ENCODE measurements around the gene EIF4E1B.

Gene EIF4E1B

DNA sequence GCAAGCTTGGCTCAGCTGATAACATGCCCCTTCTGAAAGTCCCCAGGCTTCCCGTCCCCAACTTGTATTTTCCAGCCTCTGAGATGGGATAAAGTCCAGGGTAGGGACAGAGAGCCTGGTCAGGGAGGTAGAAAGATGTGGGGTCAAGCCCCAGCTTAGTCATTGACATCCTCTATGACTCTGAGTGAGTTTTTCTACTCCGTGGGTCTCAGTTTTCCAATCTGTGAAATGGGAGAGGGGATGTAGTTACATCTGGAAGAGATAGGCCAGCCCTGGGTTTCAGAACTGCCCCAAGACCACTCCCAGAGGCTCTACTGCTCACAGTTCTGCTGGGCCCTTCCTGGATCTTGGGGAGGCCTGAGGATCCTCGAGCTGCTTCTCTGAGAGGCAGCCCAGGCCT lies 23.6 kb upstream of the EIF4E1B start:
- no peak for DNase-seq

DNA sequence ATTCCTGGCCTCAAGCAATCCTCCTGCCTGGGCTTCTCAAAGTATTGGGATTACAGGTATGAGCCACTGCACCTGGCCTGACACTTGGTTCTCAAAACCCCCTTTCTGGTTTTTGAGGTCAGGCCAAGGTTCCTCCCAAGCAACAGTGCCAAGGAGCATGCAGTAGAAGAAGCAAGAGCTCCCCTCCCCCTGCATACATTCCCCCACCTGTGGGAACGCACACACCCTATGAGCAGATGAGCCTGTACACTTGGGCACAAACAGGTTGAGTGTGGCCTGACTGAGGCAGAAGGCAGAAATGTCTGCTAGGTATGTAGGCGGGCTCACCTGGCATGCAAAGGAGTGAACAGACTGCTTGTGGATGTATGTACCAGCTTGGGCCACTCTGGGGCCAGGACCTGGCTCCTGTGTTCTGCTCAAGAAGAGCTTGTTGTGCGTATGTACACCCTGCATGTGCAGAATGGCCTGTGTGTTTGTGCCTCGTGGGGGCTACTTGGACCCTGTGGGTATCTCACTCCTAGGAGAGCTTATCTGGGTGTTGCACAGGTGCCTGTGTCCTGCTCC lies 22.3 kb upstream of the EIF4E1B start:
- no peak for DNase-seq

DNA sequence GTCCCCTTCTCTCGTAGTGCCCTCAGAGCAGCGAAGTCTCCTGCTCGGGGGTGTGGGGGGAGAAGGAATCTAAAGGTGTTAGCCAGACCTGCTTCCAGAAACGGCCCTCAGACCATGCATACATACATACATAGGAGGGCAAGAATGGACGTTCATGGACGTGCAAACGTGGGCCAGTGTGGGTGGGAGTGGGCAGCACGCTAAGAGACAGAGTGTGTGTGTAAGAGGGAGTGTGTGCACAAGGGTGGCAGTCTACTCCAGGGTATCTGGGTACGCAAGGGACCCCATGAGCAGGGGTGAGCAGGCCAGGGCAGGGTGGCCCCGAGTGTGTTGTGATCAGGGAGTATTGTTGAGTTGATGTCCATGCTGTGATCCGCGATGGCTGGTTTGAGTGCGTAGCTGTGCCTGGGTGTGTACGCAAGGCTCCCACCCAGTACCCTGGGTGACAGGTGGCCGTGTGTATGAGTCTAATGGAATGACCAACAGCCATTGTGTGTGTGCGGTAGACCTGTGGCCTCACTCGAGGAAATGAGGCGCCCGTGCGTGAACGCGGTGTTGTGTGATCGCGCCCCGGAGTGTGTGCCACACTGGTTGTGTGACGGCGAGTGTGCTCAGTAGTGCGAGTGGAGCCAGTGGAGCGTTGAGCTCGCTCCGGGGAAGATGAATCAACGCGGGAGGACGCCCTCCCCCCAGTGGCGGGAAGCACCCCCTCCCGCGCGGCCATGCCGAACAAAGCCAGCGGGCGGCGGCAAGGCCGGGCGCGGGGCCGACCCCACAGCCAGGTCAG lies 21.3 kb upstream of the EIF4E1B start:
- no peak for DNase-seq

DNA sequence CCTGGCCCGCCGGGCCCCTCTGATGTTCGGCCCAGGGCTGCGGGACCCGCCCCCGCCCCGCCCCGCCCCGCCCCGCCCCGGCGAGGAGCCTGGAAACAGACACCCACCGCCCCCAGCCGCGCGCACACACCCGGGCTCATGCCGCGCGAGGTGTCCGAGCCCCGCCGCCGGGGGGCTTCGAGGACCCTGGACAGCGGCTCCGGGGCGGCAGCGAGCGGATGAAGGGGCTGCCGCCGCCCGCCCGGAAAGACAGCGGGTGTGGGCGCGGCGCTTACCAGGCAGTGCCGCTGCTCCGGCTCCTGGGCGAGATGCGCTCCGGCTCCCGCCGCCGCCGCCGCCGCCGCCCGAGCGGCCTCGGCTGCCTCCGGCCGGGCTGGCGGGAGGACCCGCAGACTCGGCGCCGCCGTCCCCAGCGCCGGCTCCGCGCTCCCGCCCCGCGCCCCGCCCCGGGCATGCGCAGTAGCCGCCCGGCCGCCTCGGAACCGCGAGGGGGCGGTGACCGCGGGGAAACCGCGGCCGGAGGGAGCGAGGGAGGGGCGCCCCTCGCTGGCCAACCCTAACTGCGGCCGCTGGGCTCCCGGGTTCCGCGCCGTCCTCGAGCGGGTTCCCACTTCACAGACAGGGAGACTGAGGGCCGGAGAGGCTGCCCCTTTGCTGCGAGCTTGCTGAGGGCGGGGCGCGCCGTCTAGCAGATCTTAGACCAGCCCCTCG lies 20.6 kb upstream of the EIF4E1B start, which contains the start of gene GPRIN1:
GPRIN1 (minus strand) TSS at position 433 of the 711 bp plus-strand sequence. CDS start 10,322 bp downstream, outside the sequence.
- peak; percentile 53 for DNase-seq

DNA sequence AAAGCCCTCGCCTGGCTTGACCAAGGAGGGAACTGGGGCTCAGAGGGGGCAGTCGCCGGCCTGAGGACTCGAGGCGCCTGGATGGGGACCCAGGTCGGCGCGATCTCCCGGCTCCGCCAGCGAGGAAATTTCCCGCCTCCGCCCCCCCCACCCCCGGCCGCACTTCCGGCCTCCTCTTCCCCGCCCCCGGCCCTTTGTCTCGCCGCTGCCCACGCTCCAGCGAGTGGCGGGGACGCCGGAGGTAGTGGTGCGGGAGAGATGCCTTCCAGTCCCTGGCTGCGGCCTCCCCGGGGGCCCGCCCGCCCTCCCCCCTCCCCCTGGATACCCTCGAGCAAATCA lies 20.1 kb upstream of the EIF4E1B start:
- no peak for DNase-seq

DNA sequence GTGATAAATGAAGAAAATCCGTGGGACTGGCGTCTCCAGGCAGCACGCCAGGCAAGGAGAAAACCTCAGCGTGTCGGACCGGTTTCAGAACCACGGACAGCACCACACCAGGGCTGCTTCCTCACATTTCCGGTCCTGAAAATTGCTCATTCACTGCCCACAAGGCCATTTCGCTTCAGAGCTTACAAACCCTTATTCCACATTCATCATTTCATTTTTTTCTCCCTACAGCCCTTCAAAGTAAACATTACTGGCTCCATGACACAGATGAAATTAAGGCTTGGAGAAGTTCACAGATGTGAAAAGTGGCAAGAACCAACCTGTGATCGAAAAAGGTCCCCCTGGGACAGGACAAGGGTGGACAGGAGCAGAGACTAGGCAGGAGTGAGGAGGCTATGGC lies 19.0 kb upstream of the EIF4E1B start:
- DNase-seq = peak; percentile 65

DNA sequence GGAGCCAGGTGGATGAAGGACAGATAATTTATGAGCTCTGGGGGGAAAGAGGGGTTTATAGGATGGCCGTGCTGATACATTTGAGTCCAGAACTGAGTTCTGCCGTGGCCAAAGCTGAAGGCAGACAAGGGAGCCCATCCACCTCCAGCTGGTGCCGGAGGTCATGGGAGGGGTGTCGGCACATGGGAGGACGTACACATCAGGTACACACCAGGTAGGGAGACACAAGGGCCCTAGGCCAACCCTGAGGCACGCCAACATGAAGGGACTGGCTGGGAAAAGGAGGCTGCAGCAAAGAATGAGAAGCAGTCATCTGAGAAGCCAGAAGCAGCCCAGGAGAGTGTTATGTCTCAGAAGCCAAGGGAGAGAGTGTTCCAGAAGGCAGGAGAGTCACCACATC lies 18.5 kb upstream of the EIF4E1B start:
- no peak for DNase-seq

DNA sequence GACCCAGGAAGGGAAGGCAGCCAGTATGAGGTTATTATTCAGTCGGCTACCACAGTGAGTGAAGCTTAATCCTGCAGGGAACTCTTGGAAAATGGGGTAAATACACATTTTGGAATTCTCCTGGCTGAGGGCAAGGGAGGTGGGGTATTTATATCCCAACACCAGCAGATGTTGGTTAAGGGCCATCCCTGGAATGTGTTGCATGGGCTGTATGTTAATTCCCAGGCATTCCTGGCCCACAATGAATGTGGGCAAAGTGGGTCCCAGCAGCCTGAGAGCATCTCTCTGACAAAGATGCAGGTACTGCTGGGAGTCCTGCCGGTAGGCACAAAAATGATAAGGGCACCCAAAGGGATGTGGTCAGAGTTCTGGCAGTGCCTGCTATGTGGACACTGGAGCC lies 17.6 kb upstream of the EIF4E1B start:
- no peak for DNase-seq

DNA sequence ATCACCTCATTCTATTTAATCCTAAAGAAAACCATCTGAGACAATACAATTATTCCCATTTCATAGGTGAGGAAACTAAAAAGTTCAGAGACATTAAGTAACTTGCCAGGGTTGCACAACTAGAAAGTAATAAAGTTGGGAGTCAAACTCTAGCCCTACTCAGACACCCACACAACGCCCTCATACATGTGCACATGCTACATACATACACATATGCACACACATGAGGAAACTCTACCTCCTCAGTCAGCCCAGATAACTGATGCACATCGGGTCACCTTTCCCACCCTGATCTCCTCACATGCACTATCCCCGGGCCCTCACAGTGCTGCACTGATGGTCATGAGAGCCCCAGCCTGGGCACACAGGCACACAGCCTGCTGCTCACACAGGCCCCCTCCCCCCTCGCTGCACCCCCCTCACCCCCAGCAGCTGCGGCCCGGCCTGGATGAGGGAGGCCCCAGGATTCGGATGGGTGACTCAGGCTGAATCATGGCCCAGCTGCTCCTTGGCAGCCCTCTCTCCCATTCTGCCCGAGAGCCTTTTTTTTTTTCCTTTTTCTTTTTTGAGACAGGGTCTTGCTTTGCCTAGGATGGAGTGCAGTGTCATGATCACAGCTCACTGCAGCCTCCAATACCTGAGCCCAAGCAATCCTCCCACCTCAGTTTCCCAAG lies 15.5 kb upstream of the EIF4E1B start:
- DNase-seq = no peak

DNA sequence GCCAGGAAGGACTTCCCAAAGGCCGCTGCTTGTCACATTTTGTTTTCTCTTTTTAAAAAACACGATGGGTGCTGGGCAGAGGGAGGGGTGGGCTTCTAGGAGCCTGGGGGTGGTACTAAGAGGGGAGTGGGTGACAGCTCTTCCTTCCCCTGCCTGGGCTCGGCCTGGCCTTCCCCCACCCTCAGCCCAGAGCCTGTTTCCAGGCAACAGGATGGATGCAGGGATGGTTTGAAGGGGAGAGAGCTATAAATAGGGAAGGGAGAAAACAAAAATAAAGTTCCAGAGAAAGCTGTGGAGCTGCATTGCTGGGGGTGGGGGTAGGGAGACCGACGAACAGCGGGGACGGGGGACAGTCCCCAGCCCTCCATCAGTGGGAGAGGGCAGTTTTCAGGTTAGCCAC lies 14.0 kb upstream of the EIF4E1B start:
- no peak for DNase-seq

DNA sequence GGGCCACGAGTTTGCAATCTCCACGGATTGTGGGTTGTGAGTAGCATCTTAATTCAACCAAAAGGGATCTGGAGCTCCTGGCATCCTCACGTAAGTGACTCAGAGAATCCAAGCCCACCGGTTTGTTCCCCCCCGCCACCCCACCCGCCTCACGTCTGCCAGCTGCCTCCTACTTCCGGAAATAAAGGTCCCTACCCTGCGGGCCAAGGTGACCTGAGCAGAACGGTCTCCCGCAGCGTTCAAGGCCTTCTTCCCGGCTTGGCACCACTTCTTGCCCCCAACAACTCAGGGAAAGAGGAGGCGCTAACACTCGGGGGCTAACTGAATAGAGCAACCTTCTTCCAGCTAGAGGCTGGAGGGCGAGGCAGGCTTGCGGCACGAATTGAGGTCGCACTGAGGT lies 11.7 kb upstream of the EIF4E1B start:
- DNase-seq = no peak

DNA sequence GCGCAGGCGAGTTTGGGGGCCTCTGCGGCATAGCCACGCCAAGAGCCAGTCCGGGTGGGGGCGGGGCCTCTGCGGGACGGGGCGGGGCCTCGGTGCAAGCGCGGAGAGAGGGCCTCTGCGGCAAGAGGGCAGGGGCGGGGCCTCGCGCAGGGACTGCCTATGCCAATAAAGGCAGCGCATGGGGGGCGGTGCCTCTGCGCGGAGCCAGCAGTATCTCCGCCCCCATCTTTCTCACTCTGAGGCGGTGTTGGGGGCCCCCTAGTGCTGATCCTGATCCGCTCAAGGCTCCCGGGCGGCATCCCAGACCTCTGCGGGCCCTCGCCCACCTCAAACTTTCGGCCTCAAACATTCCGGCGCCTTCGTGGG lies 11.3 kb upstream of the EIF4E1B start:
- peak; percentile 56 for DNase-seq

DNA sequence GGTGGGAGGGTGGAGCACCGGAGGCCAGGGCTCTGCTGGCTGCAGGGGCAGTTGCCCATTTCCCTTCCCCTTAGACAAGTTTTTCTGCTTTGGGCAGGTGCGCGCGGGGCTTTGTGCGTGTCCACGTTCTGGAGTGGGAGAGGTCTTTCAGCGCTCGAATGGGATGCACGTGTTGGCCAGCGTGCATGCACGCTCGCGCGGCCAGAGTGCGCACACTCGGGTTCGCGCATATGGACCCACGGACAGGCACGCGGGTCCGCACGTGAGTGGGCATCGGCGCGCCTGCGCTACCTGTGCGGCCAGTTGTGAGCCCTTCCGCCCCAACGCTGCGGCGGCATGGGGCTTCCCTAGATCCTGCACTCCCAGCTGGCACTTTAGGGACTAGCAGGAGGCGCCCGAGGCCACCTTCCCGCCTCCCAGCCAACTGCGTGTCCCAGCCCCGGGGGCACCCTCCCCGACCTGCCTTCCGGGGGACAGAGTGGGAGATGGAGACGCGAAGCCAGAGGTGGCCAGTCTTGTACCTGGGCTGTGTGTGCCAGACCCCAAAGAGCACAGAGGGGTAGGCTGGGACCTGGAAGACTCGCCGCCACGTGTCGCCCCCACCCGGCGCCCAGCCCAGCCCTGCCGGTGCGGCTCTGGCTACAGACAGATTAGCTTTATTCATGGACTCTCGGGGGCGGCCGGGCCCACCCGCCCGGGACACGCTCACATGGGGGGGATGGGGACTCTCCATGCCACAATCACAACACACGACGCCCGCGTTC lies 10.7 kb upstream of the EIF4E1B start:
- no peak for DNase-seq

DNA sequence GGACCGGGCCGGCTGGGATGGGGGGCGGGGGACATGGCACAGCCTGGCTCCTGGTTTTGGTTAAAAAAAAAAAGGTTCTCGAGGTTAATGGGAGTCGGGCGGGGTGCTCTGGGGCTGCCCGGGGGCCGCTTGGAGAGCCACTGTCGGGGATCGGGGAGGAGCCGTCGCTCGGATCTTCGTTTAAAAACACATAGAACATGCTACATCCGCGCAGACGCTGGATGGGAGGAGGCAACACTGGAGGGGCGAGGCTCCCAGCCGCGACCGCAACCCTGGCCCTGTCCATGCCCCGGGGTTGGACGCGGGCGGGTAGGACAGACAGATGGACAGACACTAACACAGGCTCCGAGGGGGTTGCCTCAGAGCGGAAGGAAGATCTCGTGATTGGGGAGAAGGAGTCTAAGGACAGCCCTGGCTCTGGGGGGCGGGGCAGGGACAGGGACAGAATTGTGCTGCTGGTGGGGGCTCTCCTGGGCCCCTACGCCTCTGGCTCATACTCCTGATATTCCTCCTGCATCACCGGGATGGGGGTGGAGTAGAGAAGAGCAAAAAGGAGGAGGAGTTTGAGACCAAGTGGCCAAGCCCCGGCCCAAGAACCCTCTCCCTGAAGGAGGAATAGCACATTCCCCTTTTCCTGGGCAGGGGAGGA lies 10.0 kb upstream of the EIF4E1B start:
- DNase-seq = peak; percentile 41

DNA sequence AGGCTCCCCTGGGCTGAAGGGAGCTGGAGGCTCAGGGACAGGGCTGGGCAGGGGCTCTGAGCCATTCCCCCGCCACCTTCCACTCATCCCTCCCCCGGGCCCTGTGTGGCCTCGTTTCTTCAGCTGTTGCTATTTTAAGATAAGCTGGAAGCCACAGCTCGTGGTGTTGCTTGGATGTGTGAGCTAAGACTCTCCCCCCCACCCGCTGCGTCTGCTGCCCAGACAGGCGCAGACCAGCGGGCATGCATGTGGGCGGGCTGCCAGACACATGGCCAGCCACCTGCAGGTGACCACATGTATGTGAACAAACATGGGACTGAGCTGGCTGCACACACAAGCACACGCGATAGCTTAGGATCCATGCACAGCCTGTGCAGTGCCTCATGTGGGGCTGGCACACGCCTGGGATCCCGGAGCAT lies 8.8 kb upstream of the EIF4E1B start:
- DNase-seq = no peak

DNA sequence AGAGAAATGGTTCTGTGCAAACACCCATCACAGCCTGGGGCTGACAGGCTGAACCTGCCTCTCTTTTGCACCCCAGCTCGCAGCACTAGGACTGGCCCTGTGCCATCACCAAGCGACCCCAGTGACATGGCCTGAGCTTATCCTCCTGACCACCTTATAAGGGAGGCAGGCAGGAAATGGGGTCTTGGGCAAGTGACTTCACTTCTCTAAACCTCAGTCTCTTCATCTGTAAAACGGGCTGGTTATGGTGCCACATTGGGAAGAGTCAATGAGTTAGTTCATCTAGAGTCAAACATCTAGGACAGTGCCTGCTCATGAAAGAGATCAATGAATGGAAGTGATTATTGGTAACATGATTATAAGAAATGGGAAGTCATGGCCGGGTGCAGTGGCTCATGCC lies 6.3 kb upstream of the EIF4E1B start:
- no peak for DNase-seq

DNA sequence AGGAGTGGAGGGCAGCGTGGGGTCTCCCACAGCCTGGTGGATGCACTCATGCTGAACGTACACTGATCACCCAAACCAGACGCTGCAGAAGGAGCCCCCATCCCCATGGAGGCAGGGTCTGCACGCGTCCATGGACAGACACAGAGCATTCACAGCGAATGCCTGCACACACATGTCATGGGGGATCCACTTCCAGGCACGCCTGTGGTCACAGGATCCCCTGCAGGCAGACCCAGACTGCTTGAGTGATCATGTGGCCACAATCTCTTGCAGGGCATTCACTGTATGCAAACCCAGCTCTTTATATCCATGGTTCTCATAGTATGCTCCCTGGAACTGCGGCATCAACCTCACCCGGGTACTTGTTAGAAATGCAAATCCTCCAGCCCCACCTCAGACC lies 5.5 kb upstream of the EIF4E1B start:
- DNase-seq = no peak

DNA sequence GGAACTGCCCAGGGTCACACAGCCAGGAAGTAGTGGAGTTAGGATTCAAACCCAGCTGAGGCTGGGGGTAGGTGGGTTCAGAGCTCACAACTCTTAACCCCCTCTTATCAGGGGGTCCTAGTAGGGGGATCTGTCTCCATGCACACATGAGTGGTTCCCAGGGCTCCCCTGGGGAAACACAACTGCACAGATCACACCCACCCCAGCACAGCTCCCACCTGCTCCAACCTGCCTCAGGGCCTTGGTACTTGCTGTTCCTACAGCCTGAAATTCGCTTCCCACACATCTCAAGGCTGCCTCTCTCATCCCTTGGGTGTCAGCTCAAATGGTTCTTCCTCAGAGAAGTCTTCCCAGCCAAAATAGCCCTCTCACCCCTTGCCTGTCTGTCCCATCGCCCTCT lies 5.0 kb upstream of the EIF4E1B start:
- DNase-seq = no peak

DNA sequence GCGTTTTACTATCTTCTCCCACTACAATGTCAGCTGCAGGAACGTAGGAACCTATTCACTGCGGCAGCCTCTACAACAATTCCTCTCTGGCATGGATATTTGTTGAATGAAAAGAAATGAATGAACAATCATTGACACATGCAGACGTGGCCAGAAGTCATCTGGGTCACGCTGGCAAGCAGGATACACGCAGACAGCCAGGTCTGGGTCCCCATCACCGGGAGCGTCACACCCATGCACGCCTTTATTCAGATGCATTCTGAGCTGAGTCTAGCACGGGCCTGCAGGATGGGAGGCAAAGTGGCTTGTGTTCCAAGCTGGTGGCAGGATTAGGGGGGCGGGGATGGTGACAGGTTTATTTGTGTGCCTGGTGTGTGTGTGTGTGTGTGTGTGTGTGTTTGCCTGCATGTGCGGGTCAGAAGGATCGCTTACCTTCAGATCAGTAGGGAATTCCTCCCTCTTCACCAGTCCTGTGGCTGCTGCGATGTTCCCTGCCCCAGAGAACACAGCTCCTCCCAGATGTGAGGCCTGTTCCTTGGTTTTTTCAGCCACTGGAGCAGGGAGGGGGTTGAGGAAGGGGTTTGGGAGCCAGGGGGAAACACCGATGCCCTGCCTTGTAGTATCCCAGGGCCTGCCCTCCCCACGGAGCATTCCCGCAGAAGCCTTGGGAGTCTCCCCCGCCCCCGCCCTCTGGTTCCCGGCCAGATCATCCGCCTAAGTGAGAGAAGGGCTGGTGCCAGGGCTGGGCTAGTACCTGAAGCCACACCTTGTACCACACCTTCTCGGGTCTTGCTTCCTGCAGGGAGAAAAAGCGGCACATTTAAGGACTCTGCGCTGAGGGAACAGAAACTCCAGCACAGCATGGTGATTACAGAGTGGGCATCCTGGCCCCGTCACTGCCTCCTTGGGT lies 4.3 kb upstream of the EIF4E1B start:
- DNase-seq = no peak

DNA sequence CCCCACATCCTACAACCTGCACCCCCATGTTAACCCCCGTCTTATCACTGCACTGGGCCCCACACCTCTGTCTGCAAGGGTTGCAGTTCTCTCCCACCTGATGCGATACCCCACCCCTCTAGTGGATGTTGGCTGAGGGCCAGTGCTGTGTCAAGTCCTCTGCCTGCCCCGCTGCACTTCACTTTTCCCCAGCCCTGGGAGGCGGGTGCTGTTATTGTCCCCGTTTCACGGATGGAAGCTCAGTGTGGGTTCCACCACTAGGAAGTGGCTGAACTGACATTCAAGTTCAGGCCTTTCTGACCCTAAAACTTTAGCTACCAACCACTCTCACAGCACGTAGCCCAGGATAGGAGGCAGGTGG lies 3.6 kb upstream of the EIF4E1B start:
- no peak for DNase-seq

DNA sequence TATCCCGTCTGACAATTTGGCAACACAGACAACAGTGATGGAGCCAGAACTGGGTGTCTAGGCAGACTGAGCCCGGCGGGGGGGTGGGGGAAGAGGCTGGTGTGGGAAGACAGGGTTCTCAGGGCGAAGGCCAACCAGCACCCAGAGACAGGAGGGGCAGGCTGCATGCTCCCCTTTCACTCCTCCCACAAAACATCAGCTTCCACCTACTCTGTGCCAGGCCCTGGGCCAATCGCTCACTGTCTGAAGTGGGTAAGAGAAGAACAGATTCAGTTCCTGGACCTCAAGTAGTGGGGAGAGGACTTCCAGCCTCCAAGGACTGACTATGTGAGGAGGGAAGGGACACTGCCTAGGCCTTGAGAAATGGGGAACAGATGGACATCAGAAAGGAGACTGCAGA lies 2.9 kb upstream of the EIF4E1B start:
- no peak for DNase-seq

All from inflammatory macrophage treated with lipopolysaccharide for 4 hours (primary cell).